Measurements from ENCODE around the gene UHMK1. TPM values are rescaled to one million over a fixed set of nuclear protein-coding genes. Genes with fewer than 3 reads are reported as not detected.

The UHMK1 gene
- total RNA-seq, 1 experiment from 2014 or later, result 75.1 TPM

DNA sequence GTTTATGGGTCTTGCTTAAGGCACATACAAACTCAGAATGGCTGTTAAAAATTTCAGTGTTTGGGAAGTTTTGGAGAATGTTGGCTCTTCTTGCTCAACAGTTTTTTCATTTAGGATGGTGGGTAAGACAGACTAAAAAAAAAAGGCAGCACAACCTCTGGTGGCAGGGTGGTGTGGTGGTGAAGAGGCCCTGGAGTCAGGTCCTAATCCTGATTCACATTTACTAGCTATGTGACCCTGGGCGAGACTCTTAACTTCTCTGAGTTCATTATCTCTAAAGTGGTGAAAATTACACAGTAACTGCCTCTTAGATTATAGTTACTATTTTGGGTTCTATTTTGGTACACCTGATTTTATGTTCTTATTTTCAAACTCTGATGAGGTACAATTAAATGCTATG lies 75.5 kb downstream of the UHMK1 start:
- ChIA-PET POLR2A (no interaction called here), RAD21 (ENCODE audit: low non-redundant PET in 1 of 2, low total read pairs in 2 of 2, uncharacterized antibody in 2 of 2, unreplicated experiment in 2 of 2) (no interaction called here), CTCF (interaction anchor here (1.4 kb wide), 1 partner anchor 215 kb away, joined by 3 read pairs; no protein-coding TSS in a partner anchor)
- peaks cover 2 to 10% of the 10 kb centered on the region in 2 experiments; a peak in 1 of 4 replicates for H3K36me3 ChIP-seq (ENCODE audit: control insufficient read depth in 1 of 2, insufficient read depth in 2 of 2, low read length in 2 of 2)
- H3K4me2 ChIP-seq (ENCODE audit: low read length), result no peak overlapping the region
- no peaks in the 10 kb centered on the region for H3K27me3 ChIP-seq (ENCODE audit: insufficient read depth, low read length)
- H3K27ac ChIP-seq (ENCODE audit: low read depth, low read length), result no peak overlapping the region
- H3K4me1 ChIP-seq (ENCODE audit: control insufficient read depth in 1 of 2, insufficient read depth in 2 of 2, low read length in 2 of 2), result no peaks in the 10 kb centered on the region
- TF ChIP-seq, protein P1, sequence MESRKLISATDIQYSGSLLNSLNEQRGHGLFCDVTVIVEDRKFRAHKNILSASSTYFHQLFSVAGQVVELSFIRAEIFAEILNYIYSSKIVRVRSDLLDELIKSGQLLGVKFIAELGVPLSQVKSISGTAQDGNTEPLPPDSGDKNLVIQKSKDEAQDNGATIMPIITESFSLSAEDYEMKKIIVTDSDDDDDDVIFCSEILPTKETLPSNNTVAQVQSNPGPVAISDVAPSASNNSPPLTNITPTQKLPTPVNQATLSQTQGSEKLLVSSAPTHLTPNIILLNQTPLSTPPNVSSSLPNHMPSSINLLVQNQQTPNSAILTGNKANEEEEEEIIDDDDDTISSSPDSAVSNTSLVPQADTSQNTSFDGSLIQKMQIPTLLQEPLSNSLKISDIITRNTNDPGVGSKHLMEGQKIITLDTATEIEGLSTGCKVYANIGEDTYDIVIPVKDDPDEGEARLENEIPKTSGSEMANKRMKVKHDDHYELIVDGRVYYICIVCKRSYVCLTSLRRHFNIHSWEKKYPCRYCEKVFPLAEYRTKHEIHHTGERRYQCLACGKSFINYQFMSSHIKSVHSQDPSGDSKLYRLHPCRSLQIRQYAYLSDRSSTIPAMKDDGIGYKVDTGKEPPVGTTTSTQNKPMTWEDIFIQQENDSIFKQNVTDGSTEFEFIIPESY (IDR thresholded peaks at IDR 0.05; ENCODE audit: extremely low read depth, insufficient replicate concordance, low read length), result no peak
- TF ChIP-seq TCF7L2 (IDR thresholded peaks at IDR 0.05; ENCODE audit: borderline replicate concordance, extremely low read depth, insufficient read depth, insufficient read length) (no peak), EZH2 (IDR thresholded peaks at IDR 0.05) (no peak), FOSL1 (IDR thresholded peaks at IDR 0.05; ENCODE audit: low read depth) (no peak), ELF1 (IDR thresholded peaks at IDR 0.05; ENCODE audit: borderline replicate concordance, low read depth) (no peak), EGR1 (IDR thresholded peaks at IDR 0.05; ENCODE audit: low read depth) (no peak), YY1 (IDR thresholded peaks at IDR 0.05; ENCODE audit: extremely low read depth, insufficient replicate concordance, low read depth, low read length) (no peak), ZNF274 (IDR thresholded peaks at IDR 0.05; ENCODE audit: low read depth, low read length) (no peak), ZFX (IDR thresholded peaks at IDR 0.05) (no peak), SRF (IDR thresholded peaks at IDR 0.05; ENCODE audit: low read depth) (no peak), CBX3 (IDR thresholded peaks at IDR 0.05; ENCODE audit: low read depth) (no peak), POLR2AphosphoS5 (IDR thresholded peaks at IDR 0.05; ENCODE audit: low read depth, low read length) (no peak), EZH2phosphoT487 (IDR thresholded peaks at IDR 0.05; ENCODE audit: borderline replicate concordance) (no peak), SIN3A (IDR thresholded peaks at IDR 0.05; ENCODE audit: low read depth) (no peak), JUND (IDR thresholded peaks at IDR 0.05) (no peak), CEBPB (IDR thresholded peaks at IDR 0.05; ENCODE audit: low read depth) (no peak)
- TF ChIP-seq, protein P2, sequence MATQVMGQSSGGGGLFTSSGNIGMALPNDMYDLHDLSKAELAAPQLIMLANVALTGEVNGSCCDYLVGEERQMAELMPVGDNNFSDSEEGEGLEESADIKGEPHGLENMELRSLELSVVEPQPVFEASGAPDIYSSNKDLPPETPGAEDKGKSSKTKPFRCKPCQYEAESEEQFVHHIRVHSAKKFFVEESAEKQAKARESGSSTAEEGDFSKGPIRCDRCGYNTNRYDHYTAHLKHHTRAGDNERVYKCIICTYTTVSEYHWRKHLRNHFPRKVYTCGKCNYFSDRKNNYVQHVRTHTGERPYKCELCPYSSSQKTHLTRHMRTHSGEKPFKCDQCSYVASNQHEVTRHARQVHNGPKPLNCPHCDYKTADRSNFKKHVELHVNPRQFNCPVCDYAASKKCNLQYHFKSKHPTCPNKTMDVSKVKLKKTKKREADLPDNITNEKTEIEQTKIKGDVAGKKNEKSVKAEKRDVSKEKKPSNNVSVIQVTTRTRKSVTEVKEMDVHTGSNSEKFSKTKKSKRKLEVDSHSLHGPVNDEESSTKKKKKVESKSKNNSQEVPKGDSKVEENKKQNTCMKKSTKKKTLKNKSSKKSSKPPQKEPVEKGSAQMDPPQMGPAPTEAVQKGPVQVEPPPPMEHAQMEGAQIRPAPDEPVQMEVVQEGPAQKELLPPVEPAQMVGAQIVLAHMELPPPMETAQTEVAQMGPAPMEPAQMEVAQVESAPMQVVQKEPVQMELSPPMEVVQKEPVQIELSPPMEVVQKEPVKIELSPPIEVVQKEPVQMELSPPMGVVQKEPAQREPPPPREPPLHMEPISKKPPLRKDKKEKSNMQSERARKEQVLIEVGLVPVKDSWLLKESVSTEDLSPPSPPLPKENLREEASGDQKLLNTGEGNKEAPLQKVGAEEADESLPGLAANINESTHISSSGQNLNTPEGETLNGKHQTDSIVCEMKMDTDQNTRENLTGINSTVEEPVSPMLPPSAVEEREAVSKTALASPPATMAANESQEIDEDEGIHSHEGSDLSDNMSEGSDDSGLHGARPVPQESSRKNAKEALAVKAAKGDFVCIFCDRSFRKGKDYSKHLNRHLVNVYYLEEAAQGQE (IDR thresholded peaks at IDR 0.05; ENCODE audit: low read depth), result no peak
- TF ChIP-seq, protein P3, sequence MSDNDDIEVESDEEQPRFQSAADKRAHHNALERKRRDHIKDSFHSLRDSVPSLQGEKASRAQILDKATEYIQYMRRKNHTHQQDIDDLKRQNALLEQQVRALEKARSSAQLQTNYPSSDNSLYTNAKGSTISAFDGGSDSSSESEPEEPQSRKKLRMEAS (IDR thresholded peaks at IDR 0.05), result no peak
- TF ChIP-seq, protein P4, sequence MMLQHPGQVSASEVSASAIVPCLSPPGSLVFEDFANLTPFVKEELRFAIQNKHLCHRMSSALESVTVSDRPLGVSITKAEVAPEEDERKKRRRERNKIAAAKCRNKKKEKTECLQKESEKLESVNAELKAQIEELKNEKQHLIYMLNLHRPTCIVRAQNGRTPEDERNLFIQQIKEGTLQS (IDR thresholded peaks at IDR 0.05), result no peak
- TF ChIP-seq, protein P5, sequence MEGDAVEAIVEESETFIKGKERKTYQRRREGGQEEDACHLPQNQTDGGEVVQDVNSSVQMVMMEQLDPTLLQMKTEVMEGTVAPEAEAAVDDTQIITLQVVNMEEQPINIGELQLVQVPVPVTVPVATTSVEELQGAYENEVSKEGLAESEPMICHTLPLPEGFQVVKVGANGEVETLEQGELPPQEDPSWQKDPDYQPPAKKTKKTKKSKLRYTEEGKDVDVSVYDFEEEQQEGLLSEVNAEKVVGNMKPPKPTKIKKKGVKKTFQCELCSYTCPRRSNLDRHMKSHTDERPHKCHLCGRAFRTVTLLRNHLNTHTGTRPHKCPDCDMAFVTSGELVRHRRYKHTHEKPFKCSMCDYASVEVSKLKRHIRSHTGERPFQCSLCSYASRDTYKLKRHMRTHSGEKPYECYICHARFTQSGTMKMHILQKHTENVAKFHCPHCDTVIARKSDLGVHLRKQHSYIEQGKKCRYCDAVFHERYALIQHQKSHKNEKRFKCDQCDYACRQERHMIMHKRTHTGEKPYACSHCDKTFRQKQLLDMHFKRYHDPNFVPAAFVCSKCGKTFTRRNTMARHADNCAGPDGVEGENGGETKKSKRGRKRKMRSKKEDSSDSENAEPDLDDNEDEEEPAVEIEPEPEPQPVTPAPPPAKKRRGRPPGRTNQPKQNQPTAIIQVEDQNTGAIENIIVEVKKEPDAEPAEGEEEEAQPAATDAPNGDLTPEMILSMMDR (IDR thresholded peaks at IDR 0.05 in 2 of 3, conservative IDR thresholded peaks at IDR 0.05 in 1 of 3; ENCODE audit: borderline replicate concordance in 1 of 3, insufficient read depth in 1 of 3, low read depth in 2 of 3, low read length in 2 of 3), result no peak
- H3K79me2 ChIP-seq (ENCODE audit: insufficient read depth, low read length), result peaks cover 48% of the 10 kb centered on the region
- no peaks in the 10 kb centered on the region for H3K9me2 ChIP-seq (ENCODE audit: insufficient read depth)
- no peak overlapping the region for H3K9ac ChIP-seq (ENCODE audit: low read length)
- no peak overlapping the region for H3K4me3 ChIP-seq (replicated peaks in 1 of 2; ENCODE audit: low read depth in 1 of 2, low read length in 2 of 2)
- no peaks in the 10 kb centered on the region for H3K9me3 ChIP-seq (ENCODE audit: control insufficient read depth in 1 of 2, insufficient read depth in 1 of 2, low read depth in 1 of 2, low read length in 2 of 2)
- DNase-seq (ENCODE audit: low read depth, low spot score) (no peak), ATAC-seq (no peak)
- no TSS peak for BruUV-seq (replicated peaks)
- intact Hi-C loops (cut with micrococcal nuclease), result no loop called here
- H2AFZ ChIP-seq (ENCODE audit: low read depth, low read length, poor library complexity, severe bottlenecking), result no peak overlapping the region
- no peaks in the 10 kb centered on the region for H4K20me1 ChIP-seq (ENCODE audit: insufficient read depth)

All from HCT116 (cell line).